ENCODE data around the gene ZNF136.

Gene ZNF136

DNA sequence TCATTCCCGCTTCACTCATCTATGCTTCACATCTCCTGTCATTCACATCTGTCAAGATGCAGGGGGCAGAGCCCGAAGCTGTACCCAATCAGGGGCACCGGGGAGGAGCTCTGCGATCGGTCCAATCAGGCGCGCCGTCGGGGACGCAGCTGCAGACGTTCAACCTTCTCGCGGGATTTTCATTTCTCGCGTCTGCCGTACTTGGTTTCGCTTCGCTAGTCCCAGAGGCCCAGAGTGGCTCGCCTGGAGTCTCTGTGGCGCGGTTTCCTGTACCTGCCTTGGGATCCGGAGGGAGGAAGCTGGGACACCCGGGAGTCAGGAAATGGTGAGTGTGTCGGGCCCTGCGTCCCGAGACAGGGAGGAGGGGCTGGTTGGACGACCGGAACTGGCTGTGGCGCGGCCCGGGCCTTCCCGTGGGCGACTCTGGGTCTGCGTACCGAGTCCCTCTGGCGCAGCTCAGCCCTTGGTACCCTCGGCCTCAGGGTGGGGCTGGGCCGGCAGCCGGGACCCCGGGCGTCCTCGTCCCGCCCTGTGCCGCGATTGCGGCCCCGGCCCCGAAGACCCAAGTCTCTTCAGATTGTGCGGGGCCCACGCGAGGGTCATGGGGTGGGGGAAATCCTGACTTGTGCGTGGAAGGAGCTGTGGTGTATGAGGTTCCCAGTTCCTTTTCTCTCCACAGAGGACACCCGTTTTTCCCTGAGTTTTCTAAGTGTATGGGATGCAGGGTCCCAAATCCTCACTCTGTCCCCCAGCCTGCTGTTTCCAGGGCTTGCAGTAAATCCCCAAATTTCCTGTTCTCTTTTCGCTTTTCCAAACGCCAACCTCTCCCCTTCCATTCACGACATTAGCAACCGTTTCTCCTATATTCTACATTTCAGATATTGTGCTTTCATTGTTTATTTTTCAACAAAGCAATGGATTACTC lies at the start of gene ZNF136:
ZNF136 (plus strand) TSS at position 215 of the 925 bp plus-strand sequence; CDS start at position 323, 108 bp downstream.
- FAIRE-seq (no peak), DNase-seq (ENCODE audit: low spot score) (peak; percentile 95)

GRCh38 chr19:12113121-12113520 lies 49.8 kb upstream of the ZNF136 start:
- no peak for FAIRE-seq
- DNase-seq (ENCODE audit: low spot score), result no peak

GRCh38 chr19:12117201-12117970 lies 45.5 kb upstream of the ZNF136 start:
- no peak for FAIRE-seq

GRCh38 chr19:12126707-12127106 lies 36.2 kb upstream of the ZNF136 start:
- DNase-seq (ENCODE audit: low spot score) (no peak), FAIRE-seq (no peak)

More at GRCh38 chr19:12117201-12117970, 45.5 kb upstream of the ZNF136 start:
- DNase-seq (ENCODE audit: low spot score), result no peak

DNA sequence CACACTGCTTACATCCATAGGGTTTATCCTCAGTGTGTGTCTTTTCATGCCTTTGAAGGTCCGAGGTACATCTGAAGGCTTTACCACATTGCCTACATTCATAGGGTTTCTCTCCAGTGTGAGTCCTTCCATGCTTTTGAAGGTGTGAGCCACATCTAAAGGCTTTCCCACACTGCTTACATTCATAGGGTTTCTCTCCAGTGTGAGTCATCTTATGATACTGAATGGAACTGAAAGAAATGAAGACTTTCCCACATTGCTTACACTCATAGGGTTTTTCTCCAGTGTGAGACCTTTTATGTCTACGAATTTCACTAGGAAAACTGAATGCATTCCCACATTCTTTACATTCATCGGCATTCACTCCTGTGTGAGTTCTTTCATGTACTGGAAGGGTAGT lies 29.8 kb upstream of the ZNF136 start:
- DNase-seq (ENCODE audit: low spot score) (no peak), FAIRE-seq (no peak)

DNA sequence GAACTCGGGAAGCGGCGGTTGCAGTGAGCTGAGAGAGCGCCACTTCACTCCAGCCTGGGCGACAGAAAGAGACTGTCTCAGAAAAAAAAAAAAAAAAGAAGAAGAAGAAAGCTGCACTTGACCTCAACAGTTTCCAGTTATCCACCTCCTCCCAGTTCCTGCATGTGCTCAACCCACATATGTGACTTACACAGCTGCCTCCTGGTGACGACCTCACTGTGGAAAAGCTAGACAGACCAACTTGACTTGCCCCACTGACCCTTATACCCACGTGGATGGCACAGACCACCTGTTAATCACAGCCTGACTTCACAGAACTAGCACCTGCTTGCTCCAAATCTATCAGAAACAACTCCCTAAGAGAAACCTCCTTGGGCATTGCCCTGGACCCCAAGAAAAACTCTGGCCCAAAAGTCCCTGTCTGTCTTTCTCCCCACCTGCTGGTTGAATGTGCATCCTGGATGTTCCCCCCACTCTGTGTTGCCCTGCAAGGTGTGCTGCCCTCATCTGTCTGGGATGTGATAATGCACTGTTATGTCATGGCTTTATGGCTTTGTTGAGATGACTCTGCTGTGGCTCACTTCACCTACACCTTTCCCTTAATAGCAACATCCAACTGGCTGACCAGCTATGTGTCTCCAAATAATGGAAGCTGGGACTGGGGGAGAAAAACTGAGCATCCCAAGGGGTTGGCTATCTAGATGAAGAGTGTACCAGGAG lies 25.5 kb upstream of the ZNF136 start:
- FAIRE-seq (no peak), DNase-seq (ENCODE audit: low spot score) (no peak)

DNA sequence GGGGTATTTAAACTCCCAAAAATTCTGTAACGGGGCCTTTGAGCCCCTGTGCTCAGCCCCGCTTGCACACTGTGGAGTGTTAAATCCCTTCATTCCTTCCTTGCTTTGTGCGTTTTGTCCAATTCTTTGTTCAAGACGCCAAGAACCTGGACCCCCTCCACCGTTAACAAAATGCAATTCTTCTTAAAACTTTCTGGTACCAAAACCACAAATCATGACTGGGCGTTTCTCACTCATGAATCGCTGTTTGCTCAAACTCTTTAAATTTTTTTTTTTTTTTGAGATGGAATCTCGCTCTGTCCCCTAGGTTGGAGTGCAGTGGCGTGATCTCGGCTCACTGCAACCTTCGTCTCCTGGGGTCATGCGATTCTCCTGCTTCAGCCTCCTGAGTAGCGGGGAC lies 23.6 kb upstream of the ZNF136 start:
- FAIRE-seq (no peak), DNase-seq (ENCODE audit: low spot score) (no peak)

DNA sequence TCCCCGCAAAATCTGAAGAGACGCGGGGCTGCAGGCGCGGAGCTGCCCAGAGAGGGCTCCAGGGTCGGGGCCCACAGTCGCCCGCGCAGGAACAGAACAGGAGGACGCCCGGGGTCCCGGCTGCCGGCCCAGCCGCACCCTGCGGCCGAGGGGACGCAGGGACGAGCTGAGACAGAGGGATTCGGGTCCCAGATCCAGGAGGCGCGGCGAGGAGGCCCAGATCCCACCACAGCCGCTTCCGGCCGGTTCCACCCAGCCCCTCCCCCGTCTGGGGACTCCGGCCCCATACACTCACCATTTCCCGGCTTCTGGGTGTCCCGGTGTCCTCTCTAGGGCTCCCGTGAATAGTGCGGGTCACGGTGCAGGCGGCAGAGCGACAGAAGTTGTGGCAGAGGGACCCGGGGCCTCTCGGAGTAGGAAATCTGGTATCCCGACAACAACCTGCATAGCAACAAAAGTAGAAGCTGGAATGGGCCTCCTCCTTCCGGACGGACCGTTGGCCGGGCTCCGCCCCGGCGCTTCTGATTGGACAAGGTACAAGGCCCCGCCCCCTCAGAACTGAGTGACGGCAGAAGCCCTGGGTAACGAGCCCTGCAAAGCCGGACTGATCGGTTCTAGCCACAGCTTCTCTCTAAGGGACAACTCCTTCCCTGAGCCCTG lies 22.9 kb upstream of the ZNF136 start, which contains the start of gene ZNF20:
ZNF20 (minus strand) TSS at position 466 of the 660 bp plus-strand sequence; CDS start at position 298, 168 bp downstream.
- FAIRE-seq, result no peak
- DNase-seq (ENCODE audit: low spot score), result peak; percentile 90

DNA sequence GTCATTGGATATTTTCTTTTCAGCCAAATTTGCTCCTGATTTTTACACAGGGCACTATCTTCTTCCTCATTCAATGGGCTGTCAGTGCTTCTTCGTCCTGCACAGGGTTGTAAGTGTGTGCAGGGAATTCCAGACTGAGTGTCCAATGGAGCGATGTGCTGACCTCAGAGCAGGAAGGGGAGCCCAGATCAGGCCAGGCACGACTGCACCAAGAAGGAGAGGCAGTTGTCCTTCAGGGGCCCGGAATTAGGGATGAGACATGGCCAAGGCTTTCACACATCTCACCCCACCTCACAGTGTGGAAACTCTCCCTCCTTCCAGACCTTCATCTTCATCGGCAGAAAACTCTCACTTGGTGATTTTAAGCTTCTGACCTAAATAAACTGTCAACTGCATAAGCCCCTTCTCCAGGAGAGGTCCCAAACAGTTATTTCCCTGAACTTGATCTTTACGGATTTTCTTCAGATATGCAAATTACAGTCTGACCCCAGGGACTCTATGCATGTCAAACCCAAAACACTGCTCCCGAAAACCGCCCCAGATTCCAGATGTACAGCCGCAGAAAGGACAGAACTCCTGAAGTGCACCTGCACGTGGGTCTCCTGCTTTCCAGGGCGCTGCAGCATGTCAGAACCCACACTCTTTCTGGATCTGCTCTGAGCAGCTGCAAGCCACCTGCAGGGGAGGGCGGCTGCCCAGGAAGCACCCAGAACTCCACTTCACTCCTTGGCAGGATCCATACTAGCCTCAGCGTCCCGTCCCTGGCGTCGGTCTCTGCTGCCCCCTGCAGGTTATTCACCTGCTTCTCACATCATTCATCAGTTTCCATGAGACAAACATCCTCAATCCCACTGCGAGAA lies 22.1 kb upstream of the ZNF136 start:
- FAIRE-seq, result no peak
- peak; percentile 56 for DNase-seq (ENCODE audit: low spot score)

DNA sequence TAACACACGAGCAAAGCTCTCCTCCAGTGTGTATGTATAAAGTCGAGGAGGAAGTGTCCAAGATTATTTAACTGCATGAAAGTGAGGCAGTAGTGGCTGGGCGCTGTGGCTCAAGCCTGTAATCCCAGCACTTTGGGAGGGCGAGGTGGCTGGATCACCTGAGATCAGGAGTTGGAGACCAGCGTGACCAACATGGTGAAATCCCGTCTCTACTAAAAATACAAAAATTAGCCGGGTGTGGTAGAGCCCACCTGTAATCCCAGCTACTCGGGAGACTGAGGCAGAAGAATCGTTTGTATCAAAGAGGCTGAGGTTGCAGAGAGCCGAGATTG lies 21.5 kb upstream of the ZNF136 start:
- no peak for DNase-seq (ENCODE audit: low spot score)
- no peak for FAIRE-seq

- no peak for FAIRE-seq
These were observed 17.5 kb upstream of the ZNF136 start for GRCh38 chr19:12145348-12145747.

GRCh38 chr19:12155324-12155860 lies 7.5 kb upstream of the ZNF136 start:
- no peak for DNase-seq (ENCODE audit: low spot score)
- FAIRE-seq, result no peak

More at GRCh38 chr19:12145348-12145747, 17.5 kb upstream of the ZNF136 start:
- DNase-seq (ENCODE audit: low spot score), result no peak

DNA sequence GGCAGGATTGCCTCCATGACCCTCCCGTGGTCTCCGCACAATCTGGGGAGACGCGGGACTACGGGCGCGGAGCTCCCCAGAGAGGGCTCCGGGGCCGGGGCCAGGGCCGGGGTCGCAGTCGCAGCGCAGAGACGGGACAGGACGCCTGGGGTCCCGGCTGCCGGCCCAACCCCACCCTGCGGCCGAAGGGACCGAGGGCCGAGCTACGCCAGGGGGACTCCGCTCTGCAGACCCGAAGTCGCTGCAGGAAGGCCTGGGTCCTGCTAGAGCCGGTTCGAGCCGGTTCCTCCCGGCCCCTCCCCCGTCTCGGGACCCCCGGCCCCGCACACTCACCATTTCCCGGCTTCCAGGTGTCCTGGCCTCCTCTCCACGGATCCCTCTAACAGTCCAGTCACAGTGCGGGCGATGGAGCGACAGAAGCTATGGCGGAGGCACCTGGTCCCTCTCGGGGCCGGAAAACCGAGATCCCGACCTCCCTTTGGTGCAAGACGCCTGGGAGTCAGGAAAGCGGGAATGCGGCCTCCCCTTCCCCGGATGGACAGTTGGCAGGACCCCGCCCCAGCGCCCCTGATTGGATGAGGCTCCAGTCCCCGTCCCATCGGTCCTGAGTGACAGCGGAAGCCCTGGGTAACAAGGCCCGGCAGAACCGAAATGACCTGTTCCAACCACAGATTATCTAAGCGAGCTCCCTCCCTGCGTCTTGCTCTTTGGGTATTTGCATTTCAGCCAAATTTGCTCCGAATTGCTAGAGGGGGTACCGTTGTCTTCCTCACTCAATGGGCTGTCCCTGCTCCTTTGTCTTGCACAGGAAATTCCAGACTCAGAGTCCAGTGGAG lies 6.5 kb upstream of the ZNF136 start, which contains the start of gene ZNF625:
ZNF625 (minus strand) TSS at position 512 of the 836 bp plus-strand sequence; CDS start at position 336, 176 bp downstream.
- DNase-seq (ENCODE audit: low spot score) (peak; percentile 84), FAIRE-seq (no peak)

- FAIRE-seq (no peak), DNase-seq (ENCODE audit: low spot score) (no peak)
These were observed 3.0 kb upstream of the ZNF136 start for GRCh38 chr19:12159773-12160414.

- FAIRE-seq, result no peak
These were observed 399 bp upstream of the ZNF136 start for GRCh38 chr19:12162513-12162881.

DNA sequence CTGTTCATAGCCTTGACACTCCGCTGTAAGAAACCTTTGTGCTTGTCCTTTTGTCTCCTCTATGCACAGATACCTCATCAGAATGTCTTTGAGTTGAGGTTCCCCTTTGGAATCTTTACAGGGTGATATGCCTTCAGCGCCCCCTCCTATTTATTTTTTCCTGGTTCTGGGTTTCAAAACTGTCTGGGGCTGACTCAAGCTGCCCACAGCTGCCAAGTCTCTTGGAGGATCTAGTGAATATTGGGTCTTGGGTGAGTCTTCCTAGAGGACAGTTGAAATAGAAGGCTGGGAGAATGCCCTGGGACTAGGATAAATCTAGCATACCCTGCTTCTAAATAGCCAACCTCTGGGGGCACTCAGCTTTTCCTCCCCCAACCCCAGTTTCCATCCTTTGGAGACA lies 930 bp downstream of the ZNF136 start:
- DNase-seq (ENCODE audit: low spot score) (no peak), FAIRE-seq (no peak)

More at GRCh38 chr19:12162513-12162881, 399 bp upstream of the ZNF136 start:
- DNase-seq (ENCODE audit: low spot score), result no peak

DNA sequence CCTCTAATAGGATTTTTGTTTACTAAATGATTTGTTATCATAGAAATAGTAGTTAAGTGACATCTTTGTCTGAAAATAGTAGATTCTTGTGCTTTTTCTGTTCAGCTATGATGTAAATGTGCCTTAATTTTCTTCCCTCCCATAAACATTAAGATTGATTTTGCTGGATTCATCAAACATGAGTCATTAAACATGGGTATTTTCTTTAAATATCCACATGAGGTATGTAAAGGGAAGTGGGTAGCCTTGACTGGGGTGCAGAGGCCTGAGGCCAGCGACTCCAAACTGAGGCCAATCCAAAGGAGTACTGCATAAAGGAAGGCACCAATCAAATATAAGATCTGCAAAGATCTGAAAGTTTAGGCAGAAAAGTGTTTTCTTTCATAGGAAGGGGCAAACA lies 3.7 kb downstream of the ZNF136 start:
- FAIRE-seq (no peak), DNase-seq (ENCODE audit: low spot score) (no peak)

DNA sequence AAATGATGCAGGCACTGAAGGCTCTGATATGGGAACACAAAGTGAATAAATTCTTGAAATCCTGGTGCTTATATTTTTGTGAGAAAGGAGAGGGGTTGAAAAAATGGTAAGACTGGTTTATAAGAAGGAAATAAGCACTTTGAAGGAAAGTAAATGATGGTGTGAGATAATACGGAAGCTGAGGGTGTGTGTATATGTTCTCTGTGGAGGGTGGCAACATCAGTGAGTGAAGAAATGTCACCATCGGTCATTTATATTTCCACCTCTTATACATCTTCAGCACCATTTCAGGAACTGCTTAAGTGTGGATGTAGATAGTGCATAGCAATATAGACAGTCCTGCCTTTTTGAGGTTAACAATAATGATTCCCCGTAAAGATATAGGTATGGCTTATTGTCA lies 17.5 kb downstream of the ZNF136 start:
- FAIRE-seq, result no peak
- no peak for DNase-seq (ENCODE audit: low spot score)
